Lower lobe of right lung (tissue), 2 donors: ENCODE data around the gene PTH2. TPM values are rescaled to one million over a fixed set of nuclear protein-coding genes. Genes with fewer than 3 reads are reported as not detected.

Experiments used
- ATAC-seq, 2 donors: fragments of 200-7000 bp; cut with Tn5 transposase; one replicate each; pipeline ENCODE4 v1.9.1; 2020 to 2022; ENCODE audit warnings: mild to moderate bottlenecking in 2 of 2, moderate library complexity in 2 of 2
- DNase-seq: peaks from one replicate; pipeline ENCODE4 v3.0.0-alpha.2; 2020
- H3K27ac ChIP-seq: fragments of 200-600 bp; one replicate; pipeline ENCODE4 v1.8.0; 2022
- H3K27me3 ChIP-seq: fragments of 200-600 bp; one replicate; pipeline ENCODE4 v1.8.0; 2022; ENCODE audit warnings: low read depth
- H3K36me3 ChIP-seq: fragments of 200-600 bp; one replicate; pipeline ENCODE4 v1.8.0; 2022; ENCODE audit warnings: mild to moderate bottlenecking
- H3K4me1 ChIP-seq: fragments of 200-600 bp; one replicate; pipeline ENCODE4 v1.8.0; 2022
- H3K4me3 ChIP-seq: fragments of 200-600 bp; one replicate; pipeline ENCODE4 v1.8.0; 2022; ENCODE audit warnings: mild to moderate bottlenecking
- H3K9me3 ChIP-seq: fragments of 200-600 bp; one replicate; pipeline ENCODE4 v1.8.0; 2022
- CTCF ChIP-seq: fragments of 200-600 bp; IDR thresholded peaks from one replicate; pipeline ENCODE4 v1.8.0; 2022; ENCODE audit warnings: antibody characterized with exemption, mild to moderate bottlenecking
- intact Hi-C: fragments of 100-400 bp; cut with DNase I; formaldehyde crosslinking; loops from one replicate; pipeline ENCODE4 v1.11.0; 2022
- total RNA-seq: library from RNA; stranded (reverse); fragmentation: NEBNext Ultra II Directional; extraction: Animal tissue kit (Norgen Biotek cat#: 25700); gene quantifications from one replicate; pipeline ENCODE4 v1.2.1, GENCODE V29; 2021
- donor health status: DM: no; HTN: yes; CAD: no; lungs with severe emphysema.

The PTH2 gene
- total RNA-seq, 1 donor from 2014 or later = not detected

GRCh38 chr19:49432141-49433073, 9.2 kb upstream of the PTH2 start:
- peak; percentile 28 to 39 for ATAC-seq

GRCh38 chr19:49431330-49431749, 8.1 kb upstream of the PTH2 start:
- Histone ChIP-seq H3K4me3 (no peak overlapping the region), H3K4me1 (peaks cover 11% of the 10 kb centered on the region), H3K9me3 (no peaks in the 10 kb centered on the region), H3K27me3 (peaks cover 97% of the 10 kb centered on the region), H3K36me3 (no peaks in the 10 kb centered on the region), H3K27ac (no peak overlapping the region)
- DNase-seq (no peak), ATAC-seq (no peak)
- TF ChIP-seq CTCF = no peak
- intact Hi-C loops = no loop called here

More at GRCh38 chr19:49432141-49433073, 9.2 kb upstream of the PTH2 start:
- peaks cover 11% of the 10 kb centered on the region for H3K4me1 ChIP-seq
- peaks cover 97% of the 10 kb centered on the region for H3K27me3 ChIP-seq
- H3K27ac ChIP-seq = no peak overlapping the region
- H3K4me3 ChIP-seq = no peak overlapping the region
- DNase-seq = no peak
- no peaks in the 10 kb centered on the region for H3K36me3 ChIP-seq
- no peaks in the 10 kb centered on the region for H3K9me3 ChIP-seq
- intact Hi-C loops = no loop called here
- no peak for TF ChIP-seq CTCF

- ATAC-seq = no peak
- Histone ChIP-seq H3K27me3 (peaks cover 97% of the 10 kb centered on the region), H3K4me1 (peaks cover 11% of the 10 kb centered on the region), H3K36me3 (no peaks in the 10 kb centered on the region), H3K4me3 (no peak overlapping the region), H3K27ac (no peak overlapping the region), H3K9me3 (no peaks in the 10 kb centered on the region)
- DNase-seq = no peak
- no peak for TF ChIP-seq CTCF
- intact Hi-C loops = no loop called here
Observed at GRCh38 chr19:49430678-49431329, 7.6 kb upstream of the PTH2 start.

GRCh38 chr19:49430172-49430677, 7.0 kb upstream of the PTH2 start:
- intact Hi-C loops = no loop called here

More at GRCh38 chr19:49430172-49430677, 7.0 kb upstream of the PTH2 start:
- H3K27me3 ChIP-seq = peaks cover 97% of the 10 kb centered on the region
- no peak overlapping the region for H3K27ac ChIP-seq
- no peak for DNase-seq
- no peak for ATAC-seq
- TF ChIP-seq CTCF = no peak
- H3K36me3 ChIP-seq = no peaks in the 10 kb centered on the region
- no peak overlapping the region for H3K4me3 ChIP-seq
- no peaks in the 10 kb centered on the region for H3K9me3 ChIP-seq
- H3K4me1 ChIP-seq = peaks cover 11% of the 10 kb centered on the region
